GM18520 (cell line): ENCODE measurements around the gene MFAP3.
"Not testable (repeated sequence)": the region's sequence is repeated elsewhere in the genome, so short reads cannot be mapped to it uniquely, and the experiment has no call there.

Experiments
- ATAC-seq: cut with Tn5 transposase; IDR thresholded peaks from one replicate; pipeline ENCODE4 v1.9.1; 2021; ENCODE audit not compliant: unreplicated experiment

The MFAP3 gene

DNA sequence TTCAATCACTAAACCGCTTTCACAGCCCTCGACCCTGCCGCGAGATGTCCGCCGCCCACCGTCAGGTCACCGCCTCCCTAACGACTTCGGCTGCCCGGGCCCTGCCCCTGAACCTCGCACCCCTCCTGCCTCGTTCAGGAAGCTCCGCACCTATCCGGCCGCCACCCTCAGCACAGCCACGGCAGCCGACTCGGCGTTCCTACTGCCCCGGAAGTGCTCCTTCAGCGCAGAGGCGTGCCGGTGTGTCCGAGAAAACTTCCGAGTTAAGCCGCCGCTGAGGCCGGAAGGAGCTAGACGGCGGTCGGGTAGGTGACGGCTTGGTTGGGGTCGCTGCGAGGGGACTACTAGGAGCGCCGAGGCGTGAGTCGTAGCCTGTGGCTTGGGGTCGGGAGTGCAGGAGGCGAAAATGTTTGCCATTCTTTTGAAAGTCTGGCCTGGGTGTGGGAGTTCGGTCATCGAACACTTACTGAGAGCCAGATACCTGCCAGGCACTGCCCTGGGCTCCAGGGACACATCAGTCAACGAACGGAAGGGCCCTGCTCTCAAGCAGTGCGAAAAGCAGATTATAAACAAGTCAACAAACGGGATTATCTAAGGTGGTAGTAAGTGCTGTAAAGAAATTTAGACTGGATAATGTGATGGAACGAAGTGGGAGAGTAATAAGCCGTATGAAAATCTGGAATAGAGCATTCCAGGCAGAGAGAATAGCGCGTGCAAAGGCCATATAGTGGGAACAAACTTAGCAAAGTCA is at the start of gene MFAP3, which contains the start of gene FAM114A2:
MFAP3 (plus strand) TSS at position 261 of the 751 bp plus-strand sequence. CDS start 10,756 bp downstream, outside the sequence.
FAM114A2 (minus strand) TSS at position 204 of the 751 bp plus-strand sequence. CDS start 3,957 bp downstream, outside the sequence.
- ATAC-seq = peak; percentile 98

DNA sequence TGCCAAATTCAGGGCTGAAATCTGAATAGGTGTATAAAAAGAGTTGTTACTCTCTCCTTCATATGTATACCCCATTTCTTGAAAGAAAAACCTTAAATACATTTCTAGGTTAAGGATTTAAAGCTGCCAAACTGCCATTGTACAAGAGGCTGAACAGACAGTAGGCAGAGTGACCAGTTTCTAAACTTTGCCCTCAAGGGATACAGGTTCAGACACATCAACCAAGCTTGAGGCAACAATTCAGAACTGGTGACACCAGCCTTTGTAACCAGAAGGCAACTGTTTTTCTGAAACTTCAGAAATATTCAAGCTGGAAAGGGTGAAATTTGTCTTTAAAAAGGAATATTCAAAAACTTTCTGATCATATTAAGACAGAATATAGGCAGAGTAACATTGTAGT is 47.6 kb upstream of the MFAP3 start:
- no peak for ATAC-seq

DNA sequence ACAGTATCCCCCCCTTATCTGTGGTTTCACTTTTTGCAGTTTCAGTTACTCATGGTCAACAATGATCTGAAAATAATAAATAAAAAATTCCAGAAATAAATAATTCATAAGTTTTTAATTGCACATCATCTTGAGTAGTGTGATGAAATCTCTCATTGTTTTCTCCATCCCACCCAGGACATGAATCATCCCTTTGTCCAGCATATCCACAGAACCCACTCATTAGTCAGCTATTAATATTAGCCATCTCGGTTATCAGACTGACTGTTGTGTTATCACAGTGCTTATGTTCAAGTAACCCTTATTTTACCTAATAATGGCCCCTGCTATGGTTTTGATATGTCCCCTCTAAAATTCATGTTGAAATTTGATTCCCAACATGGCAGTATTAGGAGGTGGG is 40.8 kb upstream of the MFAP3 start:
- no peak for ATAC-seq

DNA sequence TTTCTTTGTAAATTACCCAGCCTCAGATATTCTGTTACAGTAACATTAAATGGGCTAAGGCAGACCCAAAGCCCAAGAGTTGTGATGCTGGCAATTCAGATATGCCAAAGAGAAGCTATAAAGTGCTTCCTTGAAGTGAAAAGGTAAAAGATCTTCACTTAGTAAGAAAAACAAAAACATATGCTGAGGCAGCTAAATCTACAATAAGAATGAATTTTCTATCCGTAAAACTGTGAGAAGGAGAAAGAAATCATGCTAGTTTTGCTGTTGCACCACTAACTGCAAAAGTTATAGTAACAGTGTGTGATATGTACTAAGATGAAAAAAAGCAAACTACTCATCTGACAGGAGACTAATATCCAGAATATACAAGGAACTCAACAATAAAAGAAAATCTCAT is 40.0 kb upstream of the MFAP3 start:
- ATAC-seq = no peak

DNA sequence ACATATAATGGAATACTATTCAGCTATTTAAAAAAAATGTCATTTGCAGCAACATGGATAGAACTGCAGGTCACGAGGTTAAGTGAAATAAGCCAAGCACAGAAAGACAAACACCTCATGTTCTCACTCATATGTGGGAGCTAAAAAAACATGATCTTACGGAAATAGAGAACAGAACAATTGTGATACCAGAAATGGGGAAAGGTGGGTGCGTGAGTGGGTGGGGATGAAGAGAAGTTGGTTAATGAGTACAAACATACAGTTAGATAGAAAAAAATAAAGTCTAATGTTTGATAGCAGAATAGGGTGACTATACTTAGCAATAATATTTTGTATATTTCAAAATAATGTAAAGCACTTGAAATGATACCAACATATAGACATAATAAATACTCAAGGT is 38.8 kb upstream of the MFAP3 start:
- no peak for ATAC-seq

DNA sequence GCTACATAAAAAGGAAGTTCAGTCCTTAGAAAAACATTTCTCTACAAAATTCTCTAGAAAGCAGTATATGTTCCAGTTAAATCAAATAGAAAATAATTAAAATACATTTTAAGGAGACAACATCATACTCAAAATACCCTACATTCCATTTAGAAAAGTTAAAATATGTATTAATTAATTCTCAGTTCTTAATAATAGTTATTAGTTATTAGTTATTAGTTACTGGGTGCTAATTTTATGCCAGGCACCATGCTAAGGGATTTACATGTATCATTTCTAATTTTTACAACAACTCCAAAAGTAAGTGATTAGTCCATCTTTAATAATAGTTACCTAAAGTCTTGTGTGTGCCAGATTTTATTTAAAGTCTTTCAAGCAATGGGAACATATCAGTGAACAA is 38.1 kb upstream of the MFAP3 start:
- ATAC-seq = no peak

DNA sequence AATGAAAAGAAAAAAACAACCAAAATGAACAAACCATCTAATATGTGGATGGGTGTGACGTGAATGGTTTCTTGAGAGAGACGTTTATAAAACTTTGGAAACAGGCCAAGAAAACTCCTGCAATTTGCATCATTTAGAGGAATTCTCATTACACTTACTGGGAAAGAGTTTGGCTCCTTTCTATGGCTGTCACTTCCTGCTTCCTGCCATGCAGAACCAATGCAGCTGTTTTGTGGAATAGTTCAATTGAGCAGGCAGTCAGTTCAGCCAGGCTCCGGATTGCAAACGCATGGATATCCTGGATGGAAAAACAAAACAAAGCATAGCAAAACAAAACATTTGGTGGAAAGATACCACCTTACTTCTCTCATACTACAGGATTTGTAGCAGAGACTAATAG is 36.7 kb upstream of the MFAP3 start:
- ATAC-seq = no peak

DNA sequence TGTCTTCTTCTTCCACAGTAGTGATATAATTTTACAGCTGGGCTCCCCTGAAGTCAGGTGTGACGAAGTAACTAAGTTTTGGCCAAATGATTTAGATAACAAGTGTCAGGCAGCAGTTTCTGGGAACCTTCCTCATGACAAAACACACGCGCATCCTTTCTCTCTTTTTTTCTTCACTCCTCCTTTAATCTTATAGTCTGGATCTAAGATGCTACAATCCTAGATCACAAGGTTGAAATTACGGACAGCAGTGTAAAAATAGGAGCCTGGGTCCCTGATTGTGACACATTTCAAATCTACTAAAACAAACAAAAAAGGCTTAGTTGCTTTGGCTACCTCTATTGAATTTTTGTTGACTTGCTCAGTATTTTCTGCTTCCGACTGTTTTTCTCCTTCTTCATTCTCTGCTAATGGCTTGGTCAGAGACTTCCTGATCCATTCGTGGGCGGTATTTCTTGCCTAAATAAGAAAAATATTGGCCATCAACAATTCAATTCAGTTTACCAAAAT is 36.2 kb upstream of the MFAP3 start:
- ATAC-seq = no peak

DNA sequence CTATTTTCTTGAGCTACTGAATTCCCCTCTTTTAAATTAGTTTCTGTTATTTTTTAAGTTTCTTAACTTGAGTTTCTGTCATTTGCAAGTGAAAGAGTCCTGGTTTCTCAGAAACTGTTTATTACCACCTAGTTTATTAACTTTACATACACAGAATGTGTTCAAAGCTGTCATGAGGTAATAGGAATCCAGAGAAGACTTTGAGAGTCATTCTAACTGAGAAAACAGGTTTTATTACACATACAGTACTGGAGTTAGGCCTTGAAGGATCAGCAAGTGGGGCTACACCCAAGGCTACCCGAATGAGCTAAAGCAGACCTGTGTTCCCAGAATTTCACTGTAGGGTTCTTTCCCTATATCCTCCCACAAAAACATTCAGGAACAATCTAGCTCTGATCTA is 33.1 kb upstream of the MFAP3 start:
- ATAC-seq = peak; percentile 46

DNA sequence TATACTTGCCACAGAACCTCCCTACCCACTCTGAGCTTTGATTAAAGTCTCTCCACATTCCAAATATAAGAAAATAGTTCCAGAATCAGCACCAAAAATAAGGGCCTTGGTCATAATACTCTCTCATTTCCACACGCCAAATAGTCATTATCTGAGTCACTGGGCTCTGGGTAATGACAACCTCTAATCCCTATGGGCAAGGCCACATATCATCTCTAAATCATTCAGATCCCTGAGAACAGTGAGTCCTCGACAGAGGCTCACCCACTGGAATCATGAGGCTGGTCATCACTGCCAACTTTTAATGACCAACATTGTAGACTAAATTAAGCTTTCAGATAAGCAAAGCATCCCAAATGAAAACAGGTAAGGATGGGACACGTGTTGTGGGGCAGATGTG is 28.1 kb upstream of the MFAP3 start:
- ATAC-seq = no peak

DNA sequence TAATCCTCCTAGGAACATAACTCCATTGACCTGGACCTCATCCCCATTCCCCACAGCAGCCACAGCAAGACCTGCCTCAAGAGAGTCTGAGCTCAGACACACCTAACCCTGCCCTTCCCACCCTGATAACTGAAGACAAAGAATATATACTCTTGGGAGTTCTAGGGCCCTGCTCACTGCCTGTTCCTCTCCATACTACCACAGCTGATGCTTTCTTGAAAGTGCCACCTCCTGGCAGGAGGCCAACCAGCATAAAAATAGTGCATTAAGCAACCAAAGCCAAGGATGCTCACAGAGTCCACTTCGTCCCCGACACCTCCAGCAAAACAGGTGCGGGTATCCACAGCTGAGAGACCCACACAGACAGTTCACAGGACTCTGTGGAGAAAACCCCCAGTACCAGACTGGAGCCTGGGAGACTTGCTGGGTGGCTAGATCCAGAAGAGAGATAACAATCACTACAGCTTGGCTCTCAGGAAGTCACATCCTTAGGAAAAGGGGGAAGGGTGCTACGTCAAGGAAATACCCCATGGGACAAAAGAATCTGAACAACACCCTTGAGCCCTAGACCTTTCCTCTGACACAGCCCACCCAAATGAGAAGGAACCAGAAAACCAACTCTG is 23.6 kb upstream of the MFAP3 start:
- no peak for ATAC-seq

DNA sequence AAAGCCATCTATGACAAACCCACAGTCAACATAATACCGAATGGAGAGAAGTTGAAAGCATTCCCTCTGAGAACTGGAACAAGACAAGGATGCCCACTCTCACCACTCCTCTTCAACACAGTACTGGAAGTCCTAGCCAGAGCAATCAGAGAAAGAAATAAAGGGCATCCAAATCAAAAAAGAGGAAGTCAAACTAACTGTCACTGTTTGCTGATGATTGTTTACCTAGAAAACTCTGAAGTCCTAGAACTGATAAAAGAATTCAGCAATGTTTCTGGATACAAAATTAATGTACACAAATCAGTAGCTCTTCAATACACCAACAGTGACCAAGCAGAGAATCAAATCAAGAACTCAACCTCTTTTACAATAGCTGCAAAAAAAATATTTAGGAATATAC is 19.8 kb upstream of the MFAP3 start:
- ATAC-seq = not testable (repeated sequence)

DNA sequence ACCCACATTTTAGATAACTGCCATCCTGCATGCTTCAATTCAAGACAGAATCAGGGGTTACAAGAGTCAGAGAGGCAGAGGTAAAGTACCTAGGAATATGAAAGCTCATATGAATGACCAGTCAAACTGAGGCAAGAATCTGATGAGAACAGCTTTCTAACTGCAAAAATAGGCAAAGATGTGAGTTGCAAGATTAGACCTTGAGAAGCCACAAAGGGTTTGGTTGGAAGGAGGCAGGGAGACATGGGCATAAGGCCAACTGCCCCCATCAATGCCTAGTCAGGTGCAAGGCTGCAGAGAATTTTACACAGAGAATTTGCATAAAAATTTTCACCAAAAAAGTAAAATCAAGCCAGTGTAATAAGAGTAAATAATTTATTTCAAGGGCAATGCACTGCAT is 12.8 kb upstream of the MFAP3 start:
- ATAC-seq = no peak

DNA sequence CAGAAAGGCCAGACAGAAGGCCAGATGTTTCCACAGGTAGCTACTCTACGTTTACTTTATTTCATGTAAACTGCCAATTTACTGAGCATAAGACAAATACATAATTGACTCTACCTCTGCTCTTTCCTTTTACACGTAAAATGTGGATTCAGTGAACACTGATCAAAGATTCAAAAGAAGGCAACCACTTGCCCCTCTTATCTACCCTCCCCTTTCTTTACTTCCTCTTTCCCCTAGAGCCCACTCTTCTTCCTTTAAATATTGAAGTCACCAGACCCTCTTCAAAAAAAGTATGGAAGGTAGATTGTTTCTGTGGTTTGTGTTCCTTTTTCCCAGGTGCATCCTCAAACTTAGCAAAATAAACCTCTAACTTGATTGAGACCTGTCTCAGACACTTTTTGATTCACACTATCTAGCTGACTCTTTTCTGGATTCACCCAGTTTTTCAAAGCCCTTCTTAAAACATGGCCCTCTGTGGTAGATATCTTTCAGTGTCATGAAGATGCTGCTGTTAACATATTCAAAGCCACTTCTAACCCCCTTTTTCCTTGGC is 6.8 kb upstream of the MFAP3 start:
- ATAC-seq = no peak

DNA sequence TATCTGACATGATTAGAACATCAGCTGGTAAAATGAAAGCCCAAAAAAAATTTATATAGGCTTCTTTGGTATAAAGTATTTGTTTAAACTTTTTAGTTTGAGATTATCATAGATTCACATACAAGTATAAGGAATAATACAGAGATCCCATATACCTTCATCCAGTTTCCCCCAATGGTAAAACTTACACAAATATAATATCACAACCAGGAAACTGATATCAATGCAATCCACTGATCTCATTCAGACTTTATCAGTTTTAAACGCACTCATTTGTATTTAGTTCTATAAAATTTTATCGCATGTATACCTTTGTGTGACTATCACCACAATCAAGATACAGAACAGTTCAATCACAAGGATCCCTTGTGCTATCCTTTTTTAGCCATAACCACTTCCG is 3.8 kb upstream of the MFAP3 start:
- no peak for ATAC-seq

DNA sequence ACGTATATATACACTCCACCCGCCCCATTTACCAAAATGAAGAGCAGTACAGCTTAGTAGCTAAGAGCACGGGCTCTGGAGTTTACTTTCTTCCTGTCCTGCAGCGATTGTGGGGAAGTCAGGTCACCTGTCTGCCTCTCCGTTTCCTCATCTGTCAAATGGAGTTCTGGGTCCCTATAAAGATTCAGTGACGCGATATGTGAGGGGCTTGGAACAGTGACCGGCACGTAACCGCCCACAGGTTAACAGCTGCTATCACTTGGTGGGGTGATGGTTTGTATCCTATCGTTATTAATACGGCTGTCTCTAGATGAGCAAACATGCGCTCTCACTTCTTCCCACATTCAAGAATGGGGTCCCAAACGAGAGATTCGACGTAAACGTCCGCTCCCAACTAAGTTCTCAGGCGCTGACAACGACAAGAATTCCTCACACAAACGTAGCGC is 483 bp upstream of the MFAP3 start:
- ATAC-seq = peak; percentile 21

DNA sequence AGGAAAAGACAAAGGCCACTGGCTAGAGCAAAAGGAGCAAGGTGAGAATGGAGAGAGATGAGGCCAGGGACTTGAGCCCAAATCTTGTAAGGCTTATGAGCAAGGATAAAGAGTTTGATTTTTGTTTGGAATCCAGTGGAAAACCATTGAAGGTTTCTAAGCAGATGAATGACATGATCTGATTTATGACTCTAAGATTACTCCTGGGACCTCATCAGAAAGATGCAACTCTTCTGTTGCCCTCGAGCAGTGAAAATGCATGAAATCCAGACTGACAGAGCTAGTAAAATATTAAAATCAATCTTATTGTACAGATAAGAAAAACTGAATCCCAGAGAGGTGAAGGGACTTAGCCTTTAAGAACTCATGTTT is 677 bp downstream of the MFAP3 start:
- no peak for ATAC-seq

DNA sequence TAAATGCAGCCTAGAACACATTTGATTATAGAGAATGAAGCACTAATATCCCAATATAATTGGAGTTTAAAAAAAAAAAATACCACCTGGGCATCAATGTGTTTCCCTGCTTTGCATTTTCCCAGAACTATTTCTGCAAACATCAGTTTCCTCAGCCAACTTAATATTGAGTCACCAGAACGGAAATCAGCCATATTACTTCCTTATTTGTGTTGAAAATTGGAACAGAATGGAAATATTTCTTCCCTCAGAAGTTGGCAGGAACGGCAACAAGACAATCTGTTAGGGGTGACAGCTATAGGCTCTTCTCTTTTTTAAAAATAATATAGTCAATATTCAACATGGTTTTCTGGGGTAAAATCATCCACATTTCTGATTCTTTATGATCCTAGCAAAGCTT is 4.0 kb downstream of the MFAP3 start:
- ATAC-seq = no peak

DNA sequence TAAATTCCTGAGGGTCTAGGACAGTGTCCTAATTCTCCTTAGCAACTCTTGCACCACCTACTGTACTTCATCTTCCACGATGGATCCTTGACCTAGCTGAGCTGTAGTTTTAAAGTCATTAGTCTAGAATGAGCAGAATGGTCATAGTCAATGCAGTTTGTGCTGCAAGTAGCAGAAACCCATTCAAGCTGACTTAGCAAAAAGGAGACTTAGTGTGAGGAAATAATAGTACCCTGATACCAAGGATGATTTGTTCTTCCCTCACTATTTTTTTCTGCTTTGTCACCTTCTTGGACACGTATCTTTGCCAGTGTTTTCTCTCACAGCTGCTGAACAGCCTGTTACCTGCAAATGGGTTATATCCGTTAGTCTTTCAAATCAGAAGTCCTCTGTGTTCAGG is 5.3 kb downstream of the MFAP3 start:
- ATAC-seq = no peak

DNA sequence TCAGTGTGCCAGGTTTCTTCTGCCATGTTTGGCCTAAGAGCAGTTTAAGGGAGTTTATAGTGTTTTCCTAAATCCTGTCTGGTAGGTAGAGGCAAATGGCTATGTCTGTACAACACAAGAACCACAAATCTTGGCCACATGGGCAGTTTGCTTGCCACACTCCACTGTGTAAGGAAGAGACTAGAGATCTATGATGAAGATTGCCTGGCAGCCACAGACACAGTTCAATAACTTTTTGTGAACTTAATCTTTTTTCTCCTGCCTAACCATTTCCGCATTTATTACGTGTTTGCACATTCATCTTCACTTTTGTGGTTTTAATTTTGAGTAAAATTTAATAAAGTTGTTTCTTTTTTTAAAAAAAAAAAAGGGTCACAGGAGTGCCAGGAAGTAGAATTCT is 5.8 kb downstream of the MFAP3 start:
- ATAC-seq = no peak

DNA sequence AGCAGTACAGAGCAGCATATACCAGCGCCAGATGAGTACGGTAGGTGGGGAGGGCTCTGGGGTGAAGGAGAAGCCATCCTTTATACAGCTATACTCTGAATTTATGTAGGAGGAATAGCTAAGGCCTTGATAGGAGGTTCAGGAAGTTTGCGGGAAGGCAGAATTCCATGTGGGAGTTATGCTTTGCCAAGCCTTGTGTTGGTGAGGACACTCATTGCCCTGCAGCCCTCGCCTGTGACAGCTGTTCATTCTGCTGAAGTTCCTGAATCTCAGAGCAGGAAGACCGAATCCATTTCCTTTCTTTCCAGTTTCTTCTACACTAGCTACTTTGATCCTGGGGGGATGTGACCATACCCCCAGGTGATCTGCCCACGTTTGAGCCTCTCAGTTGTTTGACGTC is 7.7 kb downstream of the MFAP3 start:
- ATAC-seq = no peak

DNA sequence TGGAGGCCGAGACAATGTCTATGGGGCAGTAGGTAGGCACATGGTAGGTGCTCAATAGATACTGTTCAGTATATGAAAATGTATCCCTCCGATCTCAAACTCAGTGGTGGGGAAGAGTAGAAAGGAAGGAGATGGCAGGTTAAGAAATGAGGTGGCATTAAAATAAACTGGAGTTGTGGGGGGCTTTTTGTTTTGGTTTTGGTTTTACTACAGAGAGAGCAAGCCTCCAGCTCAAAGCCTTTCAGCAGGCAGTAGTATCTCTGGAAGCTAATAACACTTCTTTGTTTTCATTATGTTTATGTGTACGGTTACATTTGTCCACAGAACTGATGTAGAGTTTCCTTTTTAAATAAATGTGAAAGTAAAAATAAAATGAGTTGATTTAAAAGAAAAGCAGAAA is 8.6 kb downstream of the MFAP3 start:
- no peak for ATAC-seq
